Measurements from ENCODE around the gene NAA15.
A peak's percentile ranks its signal among the peaks of the same experiment; 100 is the strongest.
"Not testable (repeated sequence)": the region's sequence is repeated elsewhere in the genome, so short reads cannot be mapped to it uniquely, and the experiment has no call there.

The NAA15 gene

GRCh38 chr4:139301113-139301820 is at the start of gene NAA15:
TSS of gene NAA15 (plus strand) at chr4:139301505. CDS start at chr4:139301778, 273 bp downstream.
- peak; percentile 96 for DNase-seq (ENCODE audit: low spot score)

DNA sequence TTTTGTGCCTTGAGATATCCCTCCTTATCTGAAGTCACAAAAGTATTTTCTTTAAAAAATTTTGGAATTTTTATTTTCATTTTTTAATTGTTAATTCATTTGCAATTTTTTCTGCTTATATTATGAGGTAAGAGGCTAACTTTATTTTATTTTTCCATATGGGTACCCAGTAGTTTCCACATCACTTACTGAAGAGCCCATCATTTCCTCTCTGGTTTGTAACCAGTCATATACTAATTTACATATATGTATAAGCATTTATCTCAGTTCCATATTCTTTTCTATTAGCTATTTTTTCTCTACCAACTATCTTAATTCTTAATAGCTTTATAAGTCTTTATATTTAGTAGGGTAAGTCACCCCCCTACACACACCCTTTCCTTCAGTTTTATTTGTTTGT is 48.3 kb upstream of the NAA15 start:
- DNase-seq (ENCODE audit: low spot score) = no peak

GRCh38 chr4:139253713-139254112 is 47.6 kb upstream of the NAA15 start:
- DNase-seq (ENCODE audit: low spot score) = no peak

DNA sequence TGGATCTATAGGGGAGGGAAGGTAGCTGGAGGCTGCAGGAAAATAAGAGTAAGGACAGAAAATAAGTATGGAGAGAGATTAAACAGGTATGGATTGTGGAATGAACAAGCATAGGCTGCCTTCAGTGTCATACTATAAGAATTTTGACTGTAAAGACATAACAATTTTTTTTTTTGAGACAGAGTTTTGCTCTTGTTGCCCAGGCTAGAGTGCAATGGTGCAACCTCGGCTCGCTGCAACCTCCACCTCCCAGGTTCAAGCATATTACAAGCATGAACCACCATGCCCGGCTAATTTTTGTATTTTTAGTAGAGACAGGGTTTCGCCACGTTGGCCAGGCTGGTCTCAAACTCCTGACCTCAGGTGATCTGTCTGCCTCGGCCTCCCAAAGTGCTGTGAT is 45.7 kb upstream of the NAA15 start:
- DNase-seq (ENCODE audit: low spot score) = not testable (repeated sequence)

GRCh38 chr4:139256349-139256748 is 45.0 kb upstream of the NAA15 start:
- DNase-seq (ENCODE audit: low spot score) = no peak

- DNase-seq (ENCODE audit: low spot score) = no peak
These were observed 35.7 kb upstream of the NAA15 start for GRCh38 chr4:139265654-139266053.

- no peak for DNase-seq (ENCODE audit: low spot score)
These were observed 35.1 kb upstream of the NAA15 start for GRCh38 chr4:139266208-139266582.

DNA sequence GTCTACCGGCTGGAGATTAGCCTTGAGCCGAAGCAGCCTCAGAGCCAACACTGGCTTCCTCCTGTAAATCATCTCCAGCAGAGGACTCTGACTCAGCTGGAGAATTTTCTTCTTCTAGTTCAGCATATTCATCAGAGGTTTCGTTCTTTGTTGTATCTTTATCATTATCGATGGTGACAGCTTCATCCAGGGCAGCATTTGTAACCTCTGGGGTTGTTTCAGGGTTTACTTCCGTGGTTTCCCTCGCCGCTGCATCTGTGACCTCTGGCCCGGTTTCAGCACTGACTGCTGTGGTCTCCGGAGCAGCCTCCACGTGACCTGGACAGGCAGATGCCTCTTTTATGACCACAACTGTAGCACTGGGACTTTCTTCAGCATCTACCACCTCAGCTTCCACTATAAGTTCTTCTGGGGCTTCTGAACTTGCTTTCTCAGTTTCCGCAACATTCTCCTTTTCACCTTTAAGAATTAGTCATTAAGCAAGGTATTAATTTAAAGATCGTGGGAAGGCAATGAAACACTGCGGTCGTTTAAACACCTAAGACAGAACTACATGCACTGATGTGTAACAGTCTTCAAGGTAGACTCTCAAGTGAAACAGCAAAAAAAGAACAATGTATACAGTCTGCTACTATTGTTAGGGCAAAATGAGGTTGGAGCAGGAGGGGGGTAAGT is 34.6 kb upstream of the NAA15 start:
- DNase-seq (ENCODE audit: low spot score) = peak; percentile 60

DNA sequence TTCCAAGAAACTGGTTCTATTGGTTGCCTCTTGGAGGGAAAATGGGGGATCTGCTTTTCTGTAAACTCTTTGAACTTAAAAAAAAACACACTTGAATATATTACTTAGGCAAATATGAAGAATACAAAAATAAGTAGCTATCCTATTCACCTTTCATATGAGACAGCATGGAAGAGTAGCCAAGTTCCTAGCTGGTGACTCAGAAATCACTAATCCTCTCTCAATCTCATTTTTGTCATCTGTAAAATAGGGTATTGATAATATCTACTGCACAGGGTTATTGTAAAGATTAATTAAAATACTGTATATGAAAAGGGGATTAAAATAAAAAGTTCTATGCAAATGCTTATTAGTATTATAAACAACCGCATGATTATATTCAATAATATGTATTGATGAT is 34.0 kb upstream of the NAA15 start:
- DNase-seq (ENCODE audit: low spot score) = no peak

GRCh38 chr4:139273835-139274234 is 27.5 kb upstream of the NAA15 start:
- DNase-seq (ENCODE audit: low spot score) = no peak

- DNase-seq (ENCODE audit: low spot score) = no peak
These were observed 26.5 kb upstream of the NAA15 start for GRCh38 chr4:139274790-139275189.

GRCh38 chr4:139275281-139275735 is 26.0 kb upstream of the NAA15 start:
- DNase-seq (ENCODE audit: low spot score) = no peak

DNA sequence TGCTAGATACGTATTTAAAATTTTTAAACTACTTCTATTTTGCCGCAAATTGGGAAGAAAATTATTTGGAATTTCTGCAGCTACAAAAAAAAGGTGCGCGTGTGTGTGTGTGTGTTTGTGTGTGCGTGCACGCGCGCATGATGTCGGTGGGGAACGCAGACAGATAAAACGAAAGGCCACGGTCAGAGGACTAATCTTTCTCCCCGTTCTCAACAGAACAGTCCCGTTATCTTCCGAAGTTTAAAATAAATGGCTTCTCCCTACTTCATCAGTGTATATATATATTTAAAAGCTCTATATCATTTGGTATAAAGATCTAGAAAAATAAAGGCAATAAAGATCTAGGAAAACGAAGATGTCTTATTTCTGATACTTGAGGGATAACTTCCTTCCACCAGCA is 22.8 kb upstream of the NAA15 start:
- DNase-seq (ENCODE audit: low spot score) = no peak

DNA sequence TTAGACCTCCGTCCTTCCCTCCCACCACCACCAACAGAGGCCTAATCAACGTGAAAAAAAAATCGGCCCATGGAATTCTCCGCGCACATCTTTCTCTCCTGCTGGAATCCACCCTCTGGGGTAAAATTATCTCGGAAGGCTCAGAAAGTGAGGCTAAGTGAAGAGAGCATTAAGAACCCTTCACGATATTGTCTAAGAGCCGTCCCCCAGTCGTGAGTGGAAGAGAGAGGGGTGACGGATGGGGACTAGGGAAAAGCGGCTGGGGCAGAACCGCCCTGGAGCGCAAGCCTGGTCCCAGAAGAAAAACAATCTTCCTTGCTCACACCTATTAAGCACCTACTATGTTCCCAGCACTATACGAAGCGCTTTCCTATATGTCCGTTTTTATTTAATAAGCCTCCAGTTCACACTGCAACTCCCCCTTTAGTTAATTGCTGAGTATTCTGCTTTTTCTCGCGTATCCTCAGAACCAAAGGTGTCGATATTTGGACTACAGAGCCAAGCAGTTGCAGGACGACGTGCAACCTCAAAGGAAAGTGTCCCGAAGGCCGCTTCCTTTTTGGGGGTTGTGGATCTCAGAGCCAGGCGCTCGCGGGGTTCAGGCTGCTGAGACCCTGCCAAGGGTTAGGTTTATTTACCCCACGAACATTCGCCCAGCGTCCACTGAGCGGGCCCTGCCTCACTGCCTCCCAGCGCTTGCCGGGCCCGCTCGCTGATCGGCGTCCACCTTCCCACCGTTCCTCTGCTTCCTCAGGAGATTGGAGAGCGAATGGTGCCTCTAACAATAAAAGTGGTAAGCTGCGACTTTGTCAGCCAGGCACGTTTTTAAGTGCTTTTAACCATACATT is 22.2 kb upstream of the NAA15 start:
- no peak for DNase-seq (ENCODE audit: low spot score)

- no peak for DNase-seq (ENCODE audit: low spot score)
These were observed 21.3 kb upstream of the NAA15 start, which contains the start of gene MGARP for GRCh38 chr4:139279760-139280620. TSS of gene MGARP (minus strand) at chr4:139280225. CDS start at chr4:139280158, 67 bp downstream.

GRCh38 chr4:139282065-139282720 is 19.1 kb upstream of the NAA15 start:
- DNase-seq (ENCODE audit: low spot score) = no peak

DNA sequence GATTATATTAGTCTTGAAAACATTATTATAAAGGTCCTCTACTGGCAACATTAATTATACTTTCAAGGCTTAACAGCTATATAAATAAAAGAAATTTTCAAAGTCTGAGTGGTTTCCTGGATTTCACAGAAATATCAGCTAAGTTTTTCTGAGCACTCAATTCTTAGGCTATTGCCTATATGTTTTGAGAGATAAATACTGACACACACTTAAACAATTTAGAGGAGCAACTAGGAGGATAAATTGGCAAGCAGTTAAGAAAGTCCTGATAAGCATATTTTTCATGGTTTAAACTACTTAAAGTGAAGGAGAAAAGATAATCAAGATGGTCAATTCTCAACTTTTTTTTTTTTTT is 18.6 kb upstream of the NAA15 start:
- no peak for DNase-seq (ENCODE audit: low spot score)

DNA sequence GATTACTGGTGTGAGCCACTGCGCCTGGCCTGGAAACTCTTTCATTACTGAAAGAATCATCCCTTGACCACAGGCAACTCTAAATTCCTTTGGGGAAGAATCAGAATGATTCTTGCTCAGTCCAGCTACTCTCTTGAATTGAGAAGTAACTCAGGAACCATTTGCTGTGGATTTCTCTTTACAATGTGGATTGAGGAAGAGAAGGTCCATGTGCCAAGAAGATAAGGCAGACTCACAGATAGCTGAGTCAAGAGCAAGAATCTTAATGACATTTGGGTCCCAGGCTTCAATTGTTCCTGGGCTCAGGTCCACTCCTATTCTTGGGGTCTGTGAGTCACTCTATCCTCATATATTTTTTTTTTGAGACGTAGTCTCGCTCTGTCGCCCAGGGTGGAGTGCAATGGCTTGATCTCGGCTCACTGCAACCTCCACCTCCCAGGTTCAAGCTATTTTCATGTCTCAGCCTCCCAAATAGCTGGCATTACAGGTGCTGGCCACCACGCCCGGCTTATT is 15.1 kb upstream of the NAA15 start:
- DNase-seq (ENCODE audit: low spot score) = no peak

- peak; percentile 83 for DNase-seq (ENCODE audit: low spot score)
These were observed 5.9 kb upstream of the NAA15 start for GRCh38 chr4:139295206-139295941.

- no peak for DNase-seq (ENCODE audit: low spot score)
These were observed 5.4 kb upstream of the NAA15 start for GRCh38 chr4:139295942-139296299.
